Vagina (tissue), 2 donors: Measurements from ENCODE around the gene PJA2.

Experiments
- CTCF ChIP-seq, 3 experiments: fragments of 450-650 bp in 2 of 3; fragments of 200-600 bp in 1 of 3; sonication (generic) in 1 of 3; IDR thresholded peaks; one replicate each; pipeline ENCODE4 v1.5.1; 2017 to 2019; ENCODE audit warnings: antibody characterized with exemption in 3 of 3, mild to moderate bottlenecking in 2 of 3, moderate library complexity in 2 of 3
- POLR2A ChIP-seq, 2 donors: fragments of 450-650 bp; IDR thresholded peaks; one replicate each; pipeline ENCODE4 v1.6.1; 2017; ENCODE audit warnings: antibody characterized with exemption in 2 of 2, mild to moderate bottlenecking in 2 of 2, moderate library complexity in 2 of 2
- POLR2AphosphoS5 ChIP-seq, 2 donors: sonication (generic); formaldehyde crosslinking; IDR thresholded peaks; one replicate each; pipeline ENCODE4 v1.9.0; 2017; ENCODE audit warnings: antibody characterized with exemption in 2 of 2, mild to moderate bottlenecking in 2 of 2, low read depth in 1 of 2; ENCODE audit not compliant: insufficient read depth in 1 of 2

GRCh38 chr5:109329333-109330237 lies 80.2 kb downstream of the PJA2 start:
- TF ChIP-seq CTCF (IDR thresholded peaks at IDR 0.05) (no peak), POLR2A (IDR thresholded peaks at IDR 0.05) (no peak), POLR2AphosphoS5 (IDR thresholded peaks at IDR 0.05; ENCODE audit: insufficient read depth in 1 of 2, low read depth in 1 of 2) (no peak)
